NCI-H510A treated with DMSO at 0.1 percent for 48 hours (cell line): ENCODE measurements around the gene ATF5.

Experiments
- DNase-seq: peaks from one replicate; lab custom pipeline; 2025; lab: John Stamatoyannopoulos, UW

ATF5 gene

GRCh38 chr19:49894879-49895565 lies 34.0 kb upstream of the ATF5 start:
- no peak for DNase-seq

GRCh38 chr19:49895566-49896297 lies 33.3 kb upstream of the ATF5 start:
- DNase-seq, result no peak

GRCh38 chr19:49896863-49897621 lies 32.0 kb upstream of the ATF5 start, which contains the start of gene IL4I1:
IL4I1 (minus strand) TSS chr19:49896887; CDS start chr19:49896160, 727 bp downstream.
- no peak for DNase-seq

GRCh38 chr19:49904136-49904535 lies 24.9 kb upstream of the ATF5 start:
- no peak for DNase-seq

GRCh38 chr19:49906879-49907564 lies 22.0 kb upstream of the ATF5 start:
- no peak for DNase-seq

GRCh38 chr19:49907745-49908446 lies 21.1 kb upstream of the ATF5 start:
- DNase-seq, result no peak

- DNase-seq, result no peak
Measured at GRCh38 chr19:49908480-49909420, 20.3 kb upstream of the ATF5 start.

- no peak for DNase-seq
Measured at GRCh38 chr19:49910179-49910578, 18.8 kb upstream of the ATF5 start.

- DNase-seq, result no peak
Measured at GRCh38 chr19:49911381-49912145, 17.4 kb upstream of the ATF5 start.

GRCh38 chr19:49912965-49913685 lies 15.9 kb upstream of the ATF5 start:
- no peak for DNase-seq

- no peak for DNase-seq
Measured at GRCh38 chr19:49913720-49914119, 15.3 kb upstream of the ATF5 start.

- no peak for DNase-seq
Measured at GRCh38 chr19:49915271-49915670, 13.7 kb upstream of the ATF5 start.

GRCh38 chr19:49916839-49917733 lies 11.9 kb upstream of the ATF5 start:
- DNase-seq, result no peak

- no peak for DNase-seq
Measured at GRCh38 chr19:49918089-49918488, 10.9 kb upstream of the ATF5 start.

- no peak for DNase-seq
Measured at GRCh38 chr19:49920624-49921363, 8.2 kb upstream of the ATF5 start.

- DNase-seq, result no peak
Measured at GRCh38 chr19:49921871-49922795, 6.9 kb upstream of the ATF5 start.
